DOHH2 (cell line): ENCODE results near the gene LRP8.
"Not testable (repeated sequence)": the region's sequence is repeated elsewhere in the genome, so short reads cannot be mapped to it uniquely, and the experiment has no call there.

Experiments
- H3F3A ChIP-seq: fragments of 200-600 bp; sonication (generic), shearing (Covaris generic); 2 replicates; pipeline ENCODE4 v1.6.0; 2016; ENCODE audit warnings: antibody characterized with exemption, mild to moderate bottlenecking; ENCODE audit not compliant: control insufficient read depth, insufficient read depth
- H3K27ac ChIP-seq: fragments of 200-600 bp; sonication (generic); 2 replicates; pipeline ENCODE4 v1.5.1; 2014; ENCODE audit warnings: low read depth, mild to moderate bottlenecking, low read length, moderate library complexity
- H3K27me3 ChIP-seq: fragments of 200-600 bp; sonication (generic); 2 replicates; pipeline ENCODE4 v1.6.1; 2014; ENCODE audit warnings: mild to moderate bottlenecking, low read length, mixed read lengths; ENCODE audit not compliant: control insufficient read depth
- H3K36me3 ChIP-seq: fragments of 200-600 bp; sonication (generic); 2 replicates; pipeline ENCODE4 v1.6.1; 2014; ENCODE audit warnings: mild to moderate bottlenecking, low read length, moderate library complexity, mixed read lengths; ENCODE audit not compliant: control insufficient read depth
- H3K4me1 ChIP-seq: fragments of 200-600 bp; sonication (generic); 2 replicates; pipeline ENCODE4 v1.6.1; 2014; ENCODE audit warnings: mild to moderate bottlenecking, low read length, mixed read lengths; ENCODE audit not compliant: control insufficient read depth
- H3K4me2 ChIP-seq: fragments of 200-600 bp; sonication (generic); 2 replicates; pipeline ENCODE4 v1.6.0; 2014; ENCODE audit warnings: mild to moderate bottlenecking, low read length, moderate library complexity
- H3K4me3 ChIP-seq: fragments of 200-600 bp; sonication (generic); 2 replicates; pipeline ENCODE4 v1.5.1; 2014; ENCODE audit warnings: mild to moderate bottlenecking, low read length, mixed read lengths
- H3K79me2 ChIP-seq: fragments of 200-600 bp; sonication (generic); 2 replicates; pipeline ENCODE4 v1.6.1; 2014; ENCODE audit warnings: mild to moderate bottlenecking, low read length, mixed read lengths; ENCODE audit not compliant: control insufficient read depth
- H3K9me2 ChIP-seq: fragments of 200-600 bp; sonication (generic); replicated peaks from 2 replicates; pipeline ENCODE4 v1.6.1; 2014; ENCODE audit warnings: mild to moderate bottlenecking, low read length, mixed read lengths; ENCODE audit not compliant: control insufficient read depth
- H3K9me3 ChIP-seq: fragments of 200-600 bp; sonication (generic); 2 replicates; pipeline ENCODE4 v1.6.1; 2014; ENCODE audit warnings: antibody characterized with exemption, low read length, mixed read lengths; ENCODE audit not compliant: control insufficient read depth, insufficient read depth
- H4K20me1 ChIP-seq: fragments of 200-600 bp; sonication (generic); 2 replicates; pipeline ENCODE4 v1.6.0; 2014; ENCODE audit warnings: low read depth, mild to moderate bottlenecking, antibody characterized with exemption, low read length, moderate library complexity; ENCODE audit not compliant: control insufficient read depth, insufficient read depth
- EZH2phosphoT487 ChIP-seq: fragments of 200-600 bp; sonication (generic); IDR thresholded peaks from 2 replicates; pipeline ENCODE4 v1.6.1; 2017; ENCODE audit warnings: borderline replicate concordance, mild to moderate bottlenecking, antibody characterized with exemption, low read length, moderate library complexity, mixed read lengths
- TF ChIP-seq, protein P1 (sequence below): fragments of 200-600 bp; sonication (generic); IDR thresholded peaks from one replicate; pipeline ENCODE4 v1.5.1; 2014; ENCODE audit warnings: antibody characterized with exemption, mild to moderate bottlenecking, low read depth, low read length; ENCODE audit not compliant: poor library complexity, severe bottlenecking

Gene LRP8

DNA sequence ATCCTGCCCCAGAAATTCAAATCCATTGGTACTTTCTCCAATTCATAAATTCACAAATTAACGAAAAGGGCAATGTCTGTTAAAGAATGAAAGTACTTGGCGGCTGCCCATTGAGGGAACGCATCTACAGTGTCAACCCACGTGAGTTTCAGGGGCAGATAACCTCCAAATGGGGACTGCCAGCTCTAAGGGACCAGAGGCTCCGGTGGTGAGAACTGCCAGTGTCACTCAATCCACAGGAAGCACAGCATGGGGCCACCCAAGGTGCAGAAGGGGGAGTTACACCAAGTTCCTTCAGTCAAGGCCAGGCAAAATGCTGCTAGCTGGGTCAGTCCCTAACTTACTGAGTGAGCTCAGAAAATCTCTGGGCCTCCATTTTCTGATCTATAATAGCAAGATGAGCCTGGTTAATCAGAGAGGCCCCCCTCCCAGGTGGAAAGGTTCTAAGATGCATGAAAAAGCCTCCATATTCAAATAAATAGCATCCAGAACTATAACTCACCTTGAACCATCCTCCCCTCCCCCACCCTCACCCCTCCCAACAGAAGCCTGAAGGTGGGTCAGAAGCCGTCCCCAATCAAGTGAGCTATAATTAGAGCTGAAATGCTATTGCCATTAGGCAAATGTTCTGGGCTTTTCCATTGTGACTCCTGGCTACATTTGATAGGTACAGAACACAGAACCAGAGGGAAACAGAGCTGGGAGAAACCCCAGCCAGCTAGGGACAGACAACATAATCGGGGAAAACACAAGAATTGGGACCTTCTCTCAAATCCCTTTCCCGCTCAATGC is 41.7 kb downstream of the LRP8 start:
- Histone ChIP-seq H3F3A (no peaks in the 10 kb centered on the region), H3K4me3 (no peak overlapping the region), H3K9me2 (no peaks in the 10 kb centered on the region), H3K4me2 (no peak overlapping the region), H3K27ac (no peak overlapping the region), H4K20me1 (no peaks in the 10 kb centered on the region), H3K36me3 (peaks cover 67% of the 10 kb centered on the region), H3K9me3 (no peaks in the 10 kb centered on the region), H3K27me3 (no peaks in the 10 kb centered on the region), H3K79me2 (no peaks in the 10 kb centered on the region), H3K4me1 (no peaks in the 10 kb centered on the region)
- no peak for TF ChIP-seq EZH2phosphoT487
- TF ChIP-seq, protein P1, sequence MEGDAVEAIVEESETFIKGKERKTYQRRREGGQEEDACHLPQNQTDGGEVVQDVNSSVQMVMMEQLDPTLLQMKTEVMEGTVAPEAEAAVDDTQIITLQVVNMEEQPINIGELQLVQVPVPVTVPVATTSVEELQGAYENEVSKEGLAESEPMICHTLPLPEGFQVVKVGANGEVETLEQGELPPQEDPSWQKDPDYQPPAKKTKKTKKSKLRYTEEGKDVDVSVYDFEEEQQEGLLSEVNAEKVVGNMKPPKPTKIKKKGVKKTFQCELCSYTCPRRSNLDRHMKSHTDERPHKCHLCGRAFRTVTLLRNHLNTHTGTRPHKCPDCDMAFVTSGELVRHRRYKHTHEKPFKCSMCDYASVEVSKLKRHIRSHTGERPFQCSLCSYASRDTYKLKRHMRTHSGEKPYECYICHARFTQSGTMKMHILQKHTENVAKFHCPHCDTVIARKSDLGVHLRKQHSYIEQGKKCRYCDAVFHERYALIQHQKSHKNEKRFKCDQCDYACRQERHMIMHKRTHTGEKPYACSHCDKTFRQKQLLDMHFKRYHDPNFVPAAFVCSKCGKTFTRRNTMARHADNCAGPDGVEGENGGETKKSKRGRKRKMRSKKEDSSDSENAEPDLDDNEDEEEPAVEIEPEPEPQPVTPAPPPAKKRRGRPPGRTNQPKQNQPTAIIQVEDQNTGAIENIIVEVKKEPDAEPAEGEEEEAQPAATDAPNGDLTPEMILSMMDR, result no peak

DNA sequence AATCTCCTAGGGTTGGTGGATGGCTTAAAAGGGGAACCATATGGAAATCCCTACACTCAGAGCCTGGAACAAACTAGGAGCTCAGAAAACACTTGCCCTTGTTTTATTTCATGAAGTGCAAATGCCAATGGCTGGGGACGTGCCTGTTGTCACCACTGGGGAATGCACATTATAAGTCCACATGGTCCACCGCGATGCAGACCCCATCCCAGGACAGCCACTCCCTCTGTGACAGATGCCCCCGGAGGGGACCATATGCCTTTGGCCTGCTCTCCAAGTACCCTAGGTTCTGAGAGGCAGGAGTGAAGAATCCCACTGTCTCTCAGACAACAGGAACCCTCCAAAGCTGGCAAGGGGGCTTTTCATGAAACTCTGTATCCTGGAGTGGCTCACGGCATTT is 42.3 kb downstream of the LRP8 start:
- Histone ChIP-seq H3K4me2 (no peak overlapping the region), H3K36me3 (peaks cover 68% of the 10 kb centered on the region), H3F3A (no peaks in the 10 kb centered on the region), H3K27me3 (no peaks in the 10 kb centered on the region), H3K79me2 (no peaks in the 10 kb centered on the region), H3K9me2 (no peaks in the 10 kb centered on the region), H3K4me1 (no peaks in the 10 kb centered on the region), H4K20me1 (no peaks in the 10 kb centered on the region), H3K9me3 (no peaks in the 10 kb centered on the region), H3K4me3 (no peak overlapping the region), H3K27ac (no peak overlapping the region)
- TF ChIP-seq, protein P1, result no peak
- TF ChIP-seq EZH2phosphoT487, result no peak

DNA sequence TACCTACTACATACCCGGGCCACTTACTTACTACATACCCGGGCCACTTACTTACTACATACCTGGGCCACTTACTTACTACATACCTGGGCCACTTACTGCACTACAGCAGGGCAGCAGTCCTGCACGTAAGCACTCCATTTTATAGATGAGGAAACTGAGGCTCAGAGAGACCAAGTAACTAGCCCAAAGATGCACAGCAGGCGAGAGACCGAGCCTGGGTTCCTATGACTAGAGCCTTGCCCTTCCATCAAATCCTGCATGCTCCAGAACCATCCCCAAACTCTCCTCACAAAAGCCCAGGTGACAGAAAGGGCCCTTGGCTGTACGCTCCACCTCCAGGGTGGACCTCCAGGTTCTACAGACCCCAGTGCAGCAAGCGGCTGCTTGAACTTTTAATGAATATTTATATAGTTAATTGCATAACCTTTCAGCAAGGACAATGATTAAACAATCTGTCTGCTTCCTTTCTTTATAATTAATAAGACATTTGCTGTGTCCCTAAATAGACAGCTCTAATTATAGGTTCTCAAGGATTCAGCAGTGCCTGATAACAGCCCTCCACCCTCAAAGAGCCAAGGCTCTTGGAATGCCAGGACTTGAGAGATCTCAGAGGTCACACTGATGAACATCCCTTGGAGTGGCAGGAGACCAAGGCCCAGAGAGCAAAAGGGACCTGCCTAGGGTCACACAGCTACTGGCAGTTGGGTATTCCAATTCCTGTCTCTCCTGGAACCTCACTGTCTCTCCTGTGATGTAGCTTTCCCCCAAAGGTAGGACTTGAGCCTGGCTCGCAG is 43.4 kb downstream of the LRP8 start:
- TF ChIP-seq, protein P1, result no peak
- no peak for TF ChIP-seq EZH2phosphoT487
- Histone ChIP-seq H4K20me1 (no peaks in the 10 kb centered on the region), H3K9me2 (no peaks in the 10 kb centered on the region), H3K79me2 (no peaks in the 10 kb centered on the region), H3K36me3 (peaks cover 69% of the 10 kb centered on the region), H3K4me1 (no peaks in the 10 kb centered on the region), H3K27ac (no peak overlapping the region), H3K9me3 (no peaks in the 10 kb centered on the region), H3F3A (peaks cover 4% of the 10 kb centered on the region), H3K27me3 (no peaks in the 10 kb centered on the region), H3K4me3 (no peak overlapping the region), H3K4me2 (no peak overlapping the region)

DNA sequence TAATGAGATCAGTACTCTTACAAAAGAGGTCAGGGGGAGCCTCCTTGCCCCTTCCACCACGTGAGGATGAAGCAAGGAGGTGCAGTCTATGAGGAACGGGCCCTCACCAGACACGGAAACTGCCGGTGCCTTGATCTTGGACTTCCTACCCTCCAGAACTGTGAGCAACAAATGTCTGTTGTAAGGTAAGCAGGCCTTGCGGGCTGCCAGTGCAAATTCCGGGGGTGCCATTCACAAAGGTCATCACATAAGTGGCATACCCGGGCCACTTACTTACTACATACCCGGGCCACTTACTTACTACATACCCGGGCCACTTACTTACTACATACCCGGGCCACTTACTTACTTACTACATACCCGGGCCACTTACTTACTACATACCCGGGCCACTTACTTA is 44.7 kb downstream of the LRP8 start:
- H3K27ac ChIP-seq, H3K79me2 ChIP-seq, H3K9me2 ChIP-seq, H4K20me1 ChIP-seq, H3K4me1 ChIP-seq, H3K9me3 ChIP-seq, H3K4me3 ChIP-seq, H3K27me3 ChIP-seq, H3K4me2 ChIP-seq: not testable (repeated sequence)
- Histone ChIP-seq H3K36me3 (peaks cover 62% of the 10 kb centered on the region), H3F3A (peaks cover 10% of the 10 kb centered on the region)
